G401 (cell line): ENCODE data around the gene MAP3K3. TPM values are rescaled to one million over a fixed set of nuclear protein-coding genes. Genes with fewer than 3 reads are reported as not detected.

Source experiments
- DNase-seq: peaks from one replicate; pipeline ENCODE4 v3.0.0-alpha.2; 2015; ENCODE audit warnings: low spot score
- in situ Hi-C: cut with HindIII; loops from 2 replicates; pipeline ENCODE4 v1.10.0; 2016; ENCODE audit warnings: low sequenced_read_pairs, mixed read lengths
- total RNA-seq: library from RNA; depleted of rRNA; stranded (reverse); fragments of >200 nt; shearing (Covaris generic); gene quantifications from 2 replicates; pipeline ENCODE4 v1.2.3, GENCODE V29; 2014; rRNA removed

The MAP3K3 gene
- total RNA-seq, 1 experiment from 2014 or later, result 9.1 TPM

GRCh38 chr17:63741408-63742173 is 119.4 kb downstream of the MAP3K3 start, which contains the start of gene STRADA:
STRADA (minus strand) TSS chr17:63741799; CDS start chr17:63728369, 13,430 bp downstream.
- in situ Hi-C loops, result no loop called here
- peak; percentile 99 for DNase-seq

Other genes starting within 250 kb of the MAP3K3 start
- gene CYB561, start 176.1 kb upstream of the MAP3K3 start, total RNA-seq, result 1.5 TPM in 1 of 2 replicates, not detected in the other
- 1.1 and 2.4 TPM in 2 replicates for gene ACE, start 145.4 kb upstream of the MAP3K3 start, total RNA-seq
- 0.37 TPM in 1 of 2 replicates, not detected in the other for gene KCNH6, start 99.1 kb upstream of the MAP3K3 start, total RNA-seq
- gene DCAF7, start 71.9 kb upstream of the MAP3K3 start, total RNA-seq, result 14.7 and 18.7 TPM in 2 replicates
- 63.9 and 64.6 TPM in 2 replicates for gene TACO1, start 21.5 kb upstream of the MAP3K3 start, total RNA-seq
- 51.6 and 72.5 TPM in 2 replicates for gene LIMD2, start 77.7 kb downstream of the MAP3K3 start, total RNA-seq
- 15.3 and 26.8 TPM in 2 replicates for gene STRADA, start 119.4 kb downstream of the MAP3K3 start, total RNA-seq
- 32.4 and 52.8 TPM in 2 replicates for gene CCDC47, start 151.2 kb downstream of the MAP3K3 start, total RNA-seq
- gene DDX42, start 151.8 kb downstream of the MAP3K3 start, total RNA-seq, result 28.1 and 52.8 TPM in 2 replicates
- 114 and 133 TPM in 2 replicates for gene PSMC5, start 205.0 kb downstream of the MAP3K3 start, total RNA-seq
- 58.2 and 71.0 TPM in 2 replicates for gene FTSJ3, start 205.2 kb downstream of the MAP3K3 start, total RNA-seq
- 128 and 144 TPM in 2 replicates for gene SMARCD2, start 220.3 kb downstream of the MAP3K3 start, total RNA-seq